Measurements from ENCODE around the gene SMARCA4. TPM values are rescaled to one million over a fixed set of nuclear protein-coding genes. Genes with fewer than 3 reads are reported as not detected.

SMARCA4 gene
- total RNA-seq, 2 experiments from 2014 or later = 409 to 554 TPM

- no peak overlapping the region for H3K4me3 ChIP-seq (ENCODE audit: low read depth, low read length, poor library complexity, severe bottlenecking)
- no peak for TF ChIP-seq CTCF (conservative IDR thresholded peaks at IDR 0.05; ENCODE audit: low read length)
- no peak for TF ChIP-seq EZH2phosphoT487 (IDR thresholded peaks at IDR 0.05; ENCODE audit: borderline replicate concordance, low read depth, low read length)
- peaks cover 3% of the 10 kb centered on the region for H3K4me1 ChIP-seq (ENCODE audit: insufficient read depth, low read length, poor library complexity, severe bottlenecking)
- intact Hi-C loops (cut with micrococcal nuclease; ENCODE audit: unreplicated experiment) = no loop called here
- H2AFZ ChIP-seq (ENCODE audit: low read length) = no peak overlapping the region
- H3K4me2 ChIP-seq (ENCODE audit: low read length) = no peak overlapping the region
- H3K79me2 ChIP-seq (ENCODE audit: insufficient read depth, low read depth, low read length) = peaks cover 36% of the 10 kb centered on the region
- no peak overlapping the region for H3K27ac ChIP-seq (ENCODE audit: low read depth, low read length, poor library complexity, severe bottlenecking)
- no peaks in the 10 kb centered on the region for H3K9me3 ChIP-seq (ENCODE audit: low read length)
- peaks cover 14% of the 10 kb centered on the region for H4K20me1 ChIP-seq (ENCODE audit: insufficient read depth, low read length)
- no peaks in the 10 kb centered on the region for H3K9me2 ChIP-seq (ENCODE audit: insufficient read depth, low read length)
- BruUV-seq (replicated peaks) = no TSS peak
- peaks cover 99% of the 10 kb centered on the region for H3K36me3 ChIP-seq (ENCODE audit: insufficient read depth, low read length)
- ChIA-PET POLR2A (interaction anchor here (0.7 kb wide), 1 partner anchor 19 kb away, joined by 3 read pairs; no protein-coding TSS in a partner anchor), CTCF (ENCODE audit: unreplicated experiment) (no interaction called here)
- no peak for DNase-seq (ENCODE audit: low spot score)
Measured at GRCh38 chr19:10987571-10988297, 26.9 kb downstream of the SMARCA4 start.

DNA sequence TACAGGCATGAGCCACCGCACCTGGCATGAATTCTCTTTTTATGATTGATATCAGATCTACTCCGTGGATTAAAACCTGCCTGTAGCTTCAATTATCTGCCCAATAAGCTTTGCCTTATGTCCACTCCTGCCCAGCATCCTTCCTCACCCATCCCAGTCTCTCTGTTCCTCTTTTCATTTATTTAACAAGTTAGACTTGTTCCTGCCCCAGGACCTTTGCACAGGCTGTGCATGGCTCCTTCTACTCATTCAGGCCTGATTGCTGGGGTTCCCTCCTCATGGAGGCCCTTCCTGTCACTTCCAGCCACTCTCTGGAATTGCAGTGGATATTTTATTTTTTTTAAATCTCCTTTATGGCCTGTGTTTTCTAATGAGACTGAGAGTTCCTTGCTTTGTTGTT is 27.6 kb downstream of the SMARCA4 start:
- no peaks in the 10 kb centered on the region for H3K4me1 ChIP-seq (ENCODE audit: insufficient read depth, low read length, poor library complexity, severe bottlenecking)
- no peaks in the 10 kb centered on the region for H3K9me3 ChIP-seq (ENCODE audit: low read length)
- BruUV-seq (replicated peaks) = no TSS peak
- H3K79me2 ChIP-seq (ENCODE audit: insufficient read depth, low read depth, low read length) = peaks cover 30% of the 10 kb centered on the region
- no peaks in the 10 kb centered on the region for H3K9me2 ChIP-seq (ENCODE audit: insufficient read depth, low read length)
- intact Hi-C loops (cut with micrococcal nuclease; ENCODE audit: unreplicated experiment) = no loop called here
- ChIA-PET CTCF (ENCODE audit: unreplicated experiment) (no interaction called here), POLR2A (interaction anchor here (0.7 kb wide), 1 partner anchor 20 kb away, joined by 3 read pairs; no protein-coding TSS in a partner anchor)
- no peak overlapping the region for H3K27ac ChIP-seq (ENCODE audit: low read depth, low read length, poor library complexity, severe bottlenecking)
- TF ChIP-seq EZH2phosphoT487 (IDR thresholded peaks at IDR 0.05; ENCODE audit: borderline replicate concordance, low read depth, low read length) = no peak
- TF ChIP-seq CTCF (conservative IDR thresholded peaks at IDR 0.05; ENCODE audit: low read length) = no peak
- no peak overlapping the region for H3K4me3 ChIP-seq (ENCODE audit: low read depth, low read length, poor library complexity, severe bottlenecking)
- peaks cover 99% of the 10 kb centered on the region for H3K36me3 ChIP-seq (ENCODE audit: insufficient read depth, low read length)
- H3K4me2 ChIP-seq (ENCODE audit: low read length) = no peak overlapping the region
- no peak for DNase-seq (ENCODE audit: low spot score)
- 0 out of 2 replicates have a peak, but pooled peaks cover 8% of the 10 kb centered on the region for H4K20me1 ChIP-seq (ENCODE audit: insufficient read depth, low read length)
- H2AFZ ChIP-seq (ENCODE audit: low read length) = no peak overlapping the region

DNA sequence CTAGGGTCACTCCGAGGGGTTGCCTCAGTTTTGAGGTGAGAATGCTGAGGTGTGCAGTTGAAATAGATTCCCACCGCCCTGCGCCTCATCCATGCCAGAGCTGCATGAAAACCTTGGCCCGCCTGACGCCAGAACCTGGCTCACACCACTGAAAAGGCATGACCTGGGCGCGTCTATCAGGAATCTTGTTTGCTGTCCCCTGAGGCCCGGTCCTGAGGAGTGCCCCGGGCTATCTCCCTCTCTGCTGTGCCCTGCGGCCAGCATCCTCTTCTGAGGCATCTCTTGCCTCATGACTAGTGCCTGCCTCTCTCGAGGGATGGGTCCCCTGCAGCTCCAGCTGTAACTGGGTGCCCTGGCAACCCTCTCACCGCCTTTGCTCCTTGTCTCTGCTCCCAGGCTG is 28.1 kb downstream of the SMARCA4 start:
- DNase-seq (ENCODE audit: low spot score) = no peak
- no peaks in the 10 kb centered on the region for H3K9me2 ChIP-seq (ENCODE audit: insufficient read depth, low read length)
- BruUV-seq (replicated peaks) = no TSS peak

More for the DNA sequence above, 28.1 kb downstream of the SMARCA4 start:
- no peak overlapping the region for H3K4me2 ChIP-seq (ENCODE audit: low read length)
- intact Hi-C loops (cut with micrococcal nuclease; ENCODE audit: unreplicated experiment) = no loop called here
- H3K27ac ChIP-seq (ENCODE audit: low read depth, low read length, poor library complexity, severe bottlenecking) = no peak overlapping the region
- POLR2A ChIA-PET = no interaction called here
- TF ChIP-seq EZH2phosphoT487 (IDR thresholded peaks at IDR 0.05; ENCODE audit: borderline replicate concordance, low read depth, low read length) (no peak), CTCF (conservative IDR thresholded peaks at IDR 0.05; ENCODE audit: low read length) (no peak)
- H3K36me3 ChIP-seq (ENCODE audit: insufficient read depth, low read length) = peaks cover 99% of the 10 kb centered on the region
- H2AFZ ChIP-seq (ENCODE audit: low read length) = no peak overlapping the region
- 0 out of 2 replicates have a peak, but pooled peaks cover 4% of the 10 kb centered on the region for H4K20me1 ChIP-seq (ENCODE audit: insufficient read depth, low read length)
- CTCF ChIA-PET (ENCODE audit: unreplicated experiment) = no interaction called here
- H3K4me1 ChIP-seq (ENCODE audit: insufficient read depth, low read length, poor library complexity, severe bottlenecking) = no peaks in the 10 kb centered on the region
- peaks cover 25% of the 10 kb centered on the region for H3K79me2 ChIP-seq (ENCODE audit: insufficient read depth, low read depth, low read length)
- no peaks in the 10 kb centered on the region for H3K9me3 ChIP-seq (ENCODE audit: low read length)
- H3K4me3 ChIP-seq (ENCODE audit: low read depth, low read length, poor library complexity, severe bottlenecking) = no peak overlapping the region
